Measurements from ENCODE around the gene ADGRG7. TPM values are rescaled to one million over a fixed set of nuclear protein-coding genes. Genes with fewer than 3 reads are reported as not detected.

The ADGRG7 gene
- total and polyA plus RNA-seq, 2 donors (not counting 1 experiment from before 2014, with no cell fraction given), result not detected

- Histone ChIP-seq H3K36me3 (ENCODE audit: control insufficient read depth, insufficient read depth, low read length) (no peaks in the 10 kb centered on the region), H3K9me3 (ENCODE audit: control insufficient read depth, insufficient read depth, low read depth, low read length) (no peaks in the 10 kb centered on the region), H3K4me2 (ENCODE audit: extremely low read depth, insufficient read depth, low read length) (no peak overlapping the region), H3K27ac (ENCODE audit: insufficient read depth, low read length) (no peak overlapping the region), H3K9ac (ENCODE audit: insufficient read depth, low read length) (no peak overlapping the region), H3K27me3 (ENCODE audit: control insufficient read depth, insufficient read depth, low read length) (peaks cover 8% of the 10 kb centered on the region), H4K20me1 (ENCODE audit: control insufficient read depth, extremely low read depth, insufficient read depth, low read length) (no peaks in the 10 kb centered on the region), H3K79me2 (ENCODE audit: control insufficient read depth, insufficient read depth, low read length) (no peaks in the 10 kb centered on the region), H2AFZ (ENCODE audit: low read length) (no peak overlapping the region), H3K4me1 (ENCODE audit: control insufficient read depth, extremely low read depth, insufficient read depth, low read length) (no peaks in the 10 kb centered on the region), H3K4me3 (replicated peaks in 1 of 4; ENCODE audit: control extremely low read depth in 1 of 4, insufficient read depth in 1 of 4, low read depth in 3 of 4, low read length in 4 of 4) (no peak overlapping the region)
- DNase-seq (ENCODE audit: low read depth in 2 of 2), result no peak
- TF ChIP-seq EZH2 (IDR thresholded peaks at IDR 0.05; ENCODE audit: low read length, missing control alignments) (no peak), CTCF (conservative IDR thresholded peaks at IDR 0.05 in 1 of 2, IDR thresholded peaks at IDR 0.05 in 1 of 2; ENCODE audit: low read depth in 1 of 2, low read length in 2 of 2) (no peak)
Measured at GRCh38 chr3:100613721-100614390, 4.5 kb downstream of the ADGRG7 start.

GRCh38 chr3:100614941-100615340, 5.5 kb downstream of the ADGRG7 start:
- TF ChIP-seq EZH2 (IDR thresholded peaks at IDR 0.05; ENCODE audit: low read length, missing control alignments) (no peak), CTCF (conservative IDR thresholded peaks at IDR 0.05 in 1 of 2, IDR thresholded peaks at IDR 0.05 in 1 of 2; ENCODE audit: low read depth in 1 of 2, low read length in 2 of 2) (no peak)
- peaks cover 4% of the 10 kb centered on the region for H3K27me3 ChIP-seq (ENCODE audit: control insufficient read depth, insufficient read depth, low read length)
- H3K36me3 ChIP-seq (ENCODE audit: control insufficient read depth, insufficient read depth, low read length), result no peaks in the 10 kb centered on the region
- no peaks in the 10 kb centered on the region for H3K9me3 ChIP-seq (ENCODE audit: control insufficient read depth, insufficient read depth, low read depth, low read length)
- no peak overlapping the region for H3K4me2 ChIP-seq (ENCODE audit: extremely low read depth, insufficient read depth, low read length)
- no peaks in the 10 kb centered on the region for H3K4me1 ChIP-seq (ENCODE audit: control insufficient read depth, extremely low read depth, insufficient read depth, low read length)
- no peak overlapping the region for H3K27ac ChIP-seq (ENCODE audit: insufficient read depth, low read length)
- no peak overlapping the region for H2AFZ ChIP-seq (ENCODE audit: low read length)
- H3K79me2 ChIP-seq (ENCODE audit: control insufficient read depth, insufficient read depth, low read length), result no peaks in the 10 kb centered on the region
- H3K4me3 ChIP-seq (replicated peaks in 1 of 4; ENCODE audit: control extremely low read depth in 1 of 4, insufficient read depth in 1 of 4, low read depth in 3 of 4, low read length in 4 of 4), result no peak overlapping the region
- no peak overlapping the region for H3K9ac ChIP-seq (ENCODE audit: insufficient read depth, low read length)
- no peak for DNase-seq (ENCODE audit: low read depth in 2 of 2)
- H4K20me1 ChIP-seq (ENCODE audit: control insufficient read depth, extremely low read depth, insufficient read depth, low read length), result no peaks in the 10 kb centered on the region

- Histone ChIP-seq H4K20me1 (ENCODE audit: control insufficient read depth, extremely low read depth, insufficient read depth, low read length) (no peaks in the 10 kb centered on the region), H3K4me2 (ENCODE audit: extremely low read depth, insufficient read depth, low read length) (no peak overlapping the region), H3K27me3 (ENCODE audit: control insufficient read depth, insufficient read depth, low read length) (peaks cover 1% of the 10 kb centered on the region), H3K9me3 (ENCODE audit: control insufficient read depth, insufficient read depth, low read depth, low read length) (no peaks in the 10 kb centered on the region), H2AFZ (ENCODE audit: low read length) (no peak overlapping the region), H3K4me1 (ENCODE audit: control insufficient read depth, extremely low read depth, insufficient read depth, low read length) (no peaks in the 10 kb centered on the region), H3K9ac (ENCODE audit: insufficient read depth, low read length) (no peak overlapping the region), H3K4me3 (replicated peaks in 1 of 4; ENCODE audit: control extremely low read depth in 1 of 4, insufficient read depth in 1 of 4, low read depth in 3 of 4, low read length in 4 of 4) (no peak overlapping the region), H3K79me2 (ENCODE audit: control insufficient read depth, insufficient read depth, low read length) (no peaks in the 10 kb centered on the region), H3K36me3 (ENCODE audit: control insufficient read depth, insufficient read depth, low read length) (no peaks in the 10 kb centered on the region), H3K27ac (ENCODE audit: insufficient read depth, low read length) (no peak overlapping the region)
- no peak for TF ChIP-seq CTCF (conservative IDR thresholded peaks at IDR 0.05 in 1 of 2, IDR thresholded peaks at IDR 0.05 in 1 of 2; ENCODE audit: low read depth in 1 of 2, low read length in 2 of 2)
- no peak for TF ChIP-seq EZH2 (IDR thresholded peaks at IDR 0.05; ENCODE audit: low read length, missing control alignments)
- peak; percentile 16 to 65 for DNase-seq (ENCODE audit: low read depth in 2 of 2)
Measured at GRCh38 chr3:100615684-100616083, 6.3 kb downstream of the ADGRG7 start.

Measured in fibroblast of lung (primary cell).